ENCODE data around the gene CDK5RAP3.

Gene CDK5RAP3

DNA sequence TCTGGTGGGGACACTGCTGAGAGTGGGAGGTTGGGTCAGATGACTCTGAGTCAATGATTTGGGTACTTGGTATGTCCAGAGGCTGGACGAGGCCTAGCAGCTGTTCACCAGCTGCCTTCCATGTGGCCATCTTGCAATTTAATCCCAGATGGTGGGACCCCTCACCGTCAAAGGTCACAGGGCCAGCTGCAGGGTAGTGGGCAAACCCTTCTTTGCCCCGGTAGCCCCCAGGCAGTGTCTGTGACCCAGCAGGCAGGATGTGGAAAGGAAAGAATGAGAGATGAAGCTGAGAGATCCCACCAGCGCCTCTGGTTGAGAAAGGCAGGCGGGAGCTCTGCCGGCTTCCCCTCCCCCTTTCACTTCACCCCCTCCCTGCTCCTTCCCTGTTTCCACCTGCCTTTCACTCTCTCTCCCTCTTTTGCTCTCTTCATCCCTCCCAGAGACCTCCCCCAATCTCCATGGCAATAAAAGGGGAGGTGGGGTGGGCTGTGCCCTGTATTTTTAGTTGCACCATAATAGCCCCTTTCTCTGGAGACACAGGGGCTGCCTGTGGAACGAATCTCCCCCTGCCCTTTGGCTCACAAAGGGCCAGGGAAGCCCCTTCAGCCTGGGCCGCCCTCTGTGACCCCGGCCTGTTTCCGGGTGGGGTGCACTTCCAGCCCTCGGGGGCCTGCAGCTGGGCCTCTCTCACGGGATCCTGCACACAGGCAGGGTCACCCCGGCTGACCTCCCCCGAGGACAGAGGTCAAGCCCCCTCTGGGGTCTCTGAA, 20.2 kb downstream of the CDK5RAP3 start:
- DNase-seq (ENCODE audit: low read depth): no peak
- no peak overlapping the region for H3K4me3 ChIP-seq (ENCODE audit: low read depth, low read length)
- TF ChIP-seq, protein P1, sequence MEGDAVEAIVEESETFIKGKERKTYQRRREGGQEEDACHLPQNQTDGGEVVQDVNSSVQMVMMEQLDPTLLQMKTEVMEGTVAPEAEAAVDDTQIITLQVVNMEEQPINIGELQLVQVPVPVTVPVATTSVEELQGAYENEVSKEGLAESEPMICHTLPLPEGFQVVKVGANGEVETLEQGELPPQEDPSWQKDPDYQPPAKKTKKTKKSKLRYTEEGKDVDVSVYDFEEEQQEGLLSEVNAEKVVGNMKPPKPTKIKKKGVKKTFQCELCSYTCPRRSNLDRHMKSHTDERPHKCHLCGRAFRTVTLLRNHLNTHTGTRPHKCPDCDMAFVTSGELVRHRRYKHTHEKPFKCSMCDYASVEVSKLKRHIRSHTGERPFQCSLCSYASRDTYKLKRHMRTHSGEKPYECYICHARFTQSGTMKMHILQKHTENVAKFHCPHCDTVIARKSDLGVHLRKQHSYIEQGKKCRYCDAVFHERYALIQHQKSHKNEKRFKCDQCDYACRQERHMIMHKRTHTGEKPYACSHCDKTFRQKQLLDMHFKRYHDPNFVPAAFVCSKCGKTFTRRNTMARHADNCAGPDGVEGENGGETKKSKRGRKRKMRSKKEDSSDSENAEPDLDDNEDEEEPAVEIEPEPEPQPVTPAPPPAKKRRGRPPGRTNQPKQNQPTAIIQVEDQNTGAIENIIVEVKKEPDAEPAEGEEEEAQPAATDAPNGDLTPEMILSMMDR (IDR thresholded peaks at IDR 0.05; ENCODE audit: insufficient read depth, low read depth, low read length, missing control alignments): no peak

DNA sequence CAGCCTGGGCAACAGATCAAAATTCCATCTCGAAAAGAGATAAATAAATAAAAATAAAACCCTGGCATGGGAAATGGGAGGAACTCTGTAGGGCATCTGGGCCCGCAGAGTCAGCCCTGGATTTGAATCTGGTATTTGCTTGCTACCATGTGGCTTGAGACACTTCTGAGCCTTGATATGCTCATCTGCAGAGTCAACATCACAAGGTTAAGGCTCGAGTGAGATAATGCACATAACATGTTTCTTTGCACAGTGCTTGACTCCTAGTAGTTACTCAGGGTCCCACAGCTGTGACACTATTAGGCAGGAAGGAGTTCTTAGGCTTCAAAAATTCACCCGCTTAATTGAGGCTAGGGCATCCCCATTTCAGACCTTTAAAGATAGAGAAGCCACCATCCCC, 21.3 kb downstream of the CDK5RAP3 start:
- H3K4me3 ChIP-seq (ENCODE audit: low read depth, low read length): no peak overlapping the region
- TF ChIP-seq, protein P1 (IDR thresholded peaks at IDR 0.05; ENCODE audit: insufficient read depth, low read depth, low read length, missing control alignments): no peak
- no peak for DNase-seq (ENCODE audit: low read depth)

DNA sequence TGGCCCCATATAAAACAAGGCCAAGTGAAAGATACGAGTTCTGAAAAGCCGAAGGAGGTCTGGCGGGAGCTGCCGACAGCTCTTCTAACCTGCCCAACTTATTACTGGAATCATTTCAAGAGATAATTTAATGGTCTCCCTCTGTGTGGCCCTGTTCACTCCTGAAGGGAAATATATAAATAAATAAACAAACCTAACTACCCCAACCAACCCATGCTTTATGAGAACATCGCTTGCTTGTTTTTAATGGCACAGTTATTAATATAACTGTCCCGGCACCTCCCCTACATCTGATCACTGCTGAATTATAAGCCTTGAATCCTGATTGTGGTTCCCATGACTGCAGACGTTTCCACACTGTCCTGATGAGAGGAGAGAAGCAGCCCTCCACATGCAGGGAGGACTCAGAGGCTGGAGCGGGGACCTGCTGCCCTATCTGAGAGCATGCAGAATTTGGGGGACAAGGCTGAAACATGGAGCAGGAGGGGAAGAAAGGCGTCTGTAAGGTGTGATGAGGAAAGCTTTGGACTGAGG, 22.2 kb downstream of the CDK5RAP3 start:
- TF ChIP-seq, protein P1 (IDR thresholded peaks at IDR 0.05; ENCODE audit: insufficient read depth, low read depth, low read length, missing control alignments): no peak
- no peak for DNase-seq (ENCODE audit: low read depth)
- H3K4me3 ChIP-seq (ENCODE audit: low read depth, low read length): no peak overlapping the region

DNA sequence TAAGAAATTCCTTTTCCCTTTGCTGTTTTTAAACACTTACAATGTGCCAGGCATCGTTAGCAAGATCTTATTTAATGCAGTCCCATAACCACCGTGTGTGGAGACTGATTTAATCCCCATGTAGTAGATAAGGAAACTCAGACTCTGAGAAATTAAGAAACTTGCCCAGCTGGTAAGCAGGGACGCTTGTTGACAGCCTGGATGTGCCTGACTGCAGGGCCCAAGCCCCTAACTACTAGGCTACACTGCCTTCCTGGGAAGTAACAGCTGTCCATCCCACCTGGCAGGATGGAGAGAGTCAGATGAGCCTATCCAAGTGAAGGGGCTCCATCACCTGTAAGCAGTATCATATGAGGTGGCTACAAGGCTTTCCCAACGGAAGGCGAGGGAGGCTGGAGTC, 23.1 kb downstream of the CDK5RAP3 start:
- TF ChIP-seq, protein P1 (IDR thresholded peaks at IDR 0.05; ENCODE audit: insufficient read depth, low read depth, low read length, missing control alignments): no peak

DNA sequence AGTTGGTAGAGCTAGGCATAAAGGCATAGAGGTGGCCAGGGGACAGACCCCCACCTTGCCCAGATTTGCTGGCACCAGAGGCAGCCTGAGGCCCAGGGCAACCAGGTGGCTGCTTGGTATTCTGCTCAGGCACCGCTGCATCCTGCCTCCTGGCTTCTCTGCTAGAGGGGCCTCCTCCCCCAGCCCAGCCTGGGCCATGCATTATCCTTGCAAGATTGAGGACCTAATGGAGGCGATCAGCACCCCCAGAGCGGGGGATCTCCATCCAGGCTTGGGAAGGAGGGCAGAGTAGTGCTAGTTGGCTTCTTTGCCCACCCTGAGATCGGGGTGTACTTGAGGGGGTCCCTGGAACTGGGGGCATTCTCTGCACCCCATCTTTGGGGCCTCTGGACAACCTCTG, 23.8 kb downstream of the CDK5RAP3 start:
- no peak overlapping the region for H3K4me3 ChIP-seq (ENCODE audit: low read depth, low read length)
- no peak for DNase-seq (ENCODE audit: low read depth)
- TF ChIP-seq, protein P1 (IDR thresholded peaks at IDR 0.05; ENCODE audit: insufficient read depth, low read depth, low read length, missing control alignments): no peak

More for the DNA sequence above, 23.1 kb downstream of the CDK5RAP3 start:
- H3K4me3 ChIP-seq (ENCODE audit: low read depth, low read length): no peak overlapping the region
- no peak for DNase-seq (ENCODE audit: low read depth)

DNA sequence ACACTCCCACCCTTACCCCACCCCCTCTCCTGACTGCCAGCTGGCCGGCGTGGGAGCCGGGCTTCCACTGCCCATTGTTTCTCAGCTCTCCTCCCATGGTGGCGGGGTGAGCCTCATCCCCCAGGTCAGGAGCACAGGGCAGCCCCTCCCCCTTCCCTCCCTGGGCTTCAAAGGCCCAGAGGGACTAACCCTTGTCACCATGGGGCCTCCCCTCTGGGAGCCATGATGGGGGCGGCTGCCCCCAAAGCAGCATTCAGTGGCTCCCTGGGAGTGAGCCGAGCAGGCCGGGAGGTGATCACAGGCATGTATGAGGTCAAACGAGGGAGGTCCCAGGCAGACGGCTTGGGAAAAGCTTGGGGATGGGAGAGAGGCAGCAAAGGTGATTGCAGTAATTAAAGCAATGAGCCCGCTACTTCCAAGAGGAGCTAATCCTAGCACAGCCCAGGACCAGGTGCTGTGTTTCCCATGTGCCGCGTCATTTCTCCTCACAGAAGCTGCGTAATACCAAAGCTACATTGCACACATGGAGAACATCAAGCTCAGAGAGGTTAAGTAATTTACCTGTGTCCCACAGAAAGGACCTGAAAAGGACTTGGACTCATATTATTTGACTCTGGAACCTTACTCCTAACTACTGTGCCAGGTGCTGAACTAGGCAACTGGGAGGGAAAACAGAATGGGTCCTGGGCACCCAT, 24.5 kb downstream of the CDK5RAP3 start:
- TF ChIP-seq, protein P1 (IDR thresholded peaks at IDR 0.05; ENCODE audit: insufficient read depth, low read depth, low read length, missing control alignments): no peak
- H3K4me3 ChIP-seq (ENCODE audit: low read depth, low read length): no peak overlapping the region
- no peak for DNase-seq (ENCODE audit: low read depth)

Data from GM12865 (cell line).